ENCODE data around the gene LIMCH1. TPM values are rescaled to one million over a fixed set of nuclear protein-coding genes. Genes with fewer than 3 reads are reported as not detected.

LIMCH1 gene
- total and polyA plus RNA-seq, 2 of the 8 experiments (the other 6 are each of a cell fraction or from before 2014, with no cell fraction given) = 2.7 to 3.0 TPM

GRCh38 chr4:41731569-41732126 lies 193.7 kb downstream of the LIMCH1 start:
- Histone ChIP-seq H3K56ac (replicated peaks; ENCODE audit: insufficient read length, low read depth, low read length) (no peak overlapping the region), H4K8ac (ENCODE audit: extremely low read depth, insufficient read depth, low read length) (no peak overlapping the region), H3K9me3 (ENCODE audit: insufficient read depth in 2 of 2, low read depth in 1 of 2, low read length in 1 of 2) (no peaks in the 10 kb centered on the region), H3K23me2 (ENCODE audit: low read depth, low read length) (no peaks in the 10 kb centered on the region), H2BK15ac (ENCODE audit: low read length) (no peak overlapping the region), H3K14ac (ENCODE audit: insufficient read length) (no peak overlapping the region), H3K27me3 (replicated peaks in 1 of 4; ENCODE audit: control insufficient read depth in 3 of 4, extremely low read depth in 1 of 4, insufficient read depth in 3 of 4, low read length in 3 of 4) (peaks cover 0 to 2% (median 0%) of the 10 kb centered on the region in 4 experiments; a peak in 3 of 7 replicates), H4K91ac (replicated peaks; ENCODE audit: insufficient read length, low read length) (no peak overlapping the region), H3K79me2 (ENCODE audit: control insufficient read depth in 1 of 2, insufficient read depth in 2 of 2, low read length in 2 of 2) (no peaks in the 10 kb centered on the region), H4K20me1 (replicated peaks in 1 of 2; ENCODE audit: control insufficient read depth in 1 of 2, insufficient read depth in 2 of 2, low read length in 2 of 2) (no peaks in the 10 kb centered on the region), H4K5ac (ENCODE audit: insufficient read length, low read depth, low read length) (no peak overlapping the region), H3K4ac (replicated peaks; ENCODE audit: insufficient read length, low read depth, low read length) (no peak overlapping the region), H3K4me3 (ENCODE audit: extremely low read depth in 1 of 4, insufficient read depth in 2 of 4, low read depth in 3 of 4, low read length in 4 of 4) (no peak overlapping the region), H2BK120ac (replicated peaks; ENCODE audit: low read depth, low read length) (no peak overlapping the region), H3K23ac (ENCODE audit: insufficient read length) (no peak overlapping the region), H3K27ac (ENCODE audit: low read depth, low read length) (no peak overlapping the region), H3K9ac (replicated peaks in 1 of 4; ENCODE audit: extremely low read depth in 1 of 4, low read depth in 3 of 4, low read length in 3 of 4) (no peak overlapping the region), H2BK5ac (ENCODE audit: low read depth, low read length) (no peak overlapping the region), H3K4me2 (ENCODE audit: insufficient read depth in 1 of 2, low read depth in 2 of 2, low read length in 2 of 2) (no peak overlapping the region), H2BK12ac (ENCODE audit: low read depth, low read length) (no peak overlapping the region), H3K36me3 (ENCODE audit: control insufficient read depth in 2 of 4, insufficient read depth in 4 of 4, low read length in 3 of 4) (no peaks in the 10 kb centered on the region), H2BK20ac (ENCODE audit: low read length) (no peak overlapping the region), H3K79me1 (ENCODE audit: low read depth, low read length) (no peaks in the 10 kb centered on the region), H2AFZ (ENCODE audit: low read length) (no peak overlapping the region), H3K4me1 (replicated peaks in 1 of 4; ENCODE audit: control insufficient read depth in 3 of 4, insufficient read depth in 4 of 4, low read length in 3 of 4) (no peaks in the 10 kb centered on the region), H3K18ac (ENCODE audit: extremely low read depth, low read length) (no peak overlapping the region), H2AK5ac (ENCODE audit: low read depth, low read length) (no peak overlapping the region)
- FAIRE-seq = no peak
- POLR2A ChIA-PET (ENCODE audit: partially characterized antibody) = interaction anchor here (1.0 kb wide), 1 partner anchor 55 kb away, joined by 4 read pairs; no protein-coding TSS in a partner anchor
- 67% methylated on average over 12 of the region's 12 CpGs; no CpG with 5 or more reads in 1 of the 2 experiments for WGBS, 2 experiments (ENCODE audit: extremely low coverage in 1 of 2, insufficient coverage in 1 of 2, insufficient read length in 1 of 2, insufficient replicate concordance in 2 of 2, low coverage in 1 of 2, low lambda C conversion rate in 2 of 2, missing lambda C conversion rate in 1 of 2)
- DNase-seq (ENCODE audit: low read depth in 1 of 2, low spot score in 2 of 2) = no peak
- CTCF ChIA-PET (ENCODE audit: partially characterized antibody) = interaction anchor here (1.0 to 1.2 kb wide), 3 partner anchors 8 to 113 kb away, joined by 4 read pairs; no protein-coding TSS in a partner anchor
- no peak for TF ChIP-seq KDM5A (IDR thresholded peaks at IDR 0.05; ENCODE audit: low read length)
- TF ChIP-seq GTF2F1 (IDR thresholded peaks at IDR 0.05; ENCODE audit: borderline replicate concordance, low read depth, low read length) = no peak
- no peak for TF ChIP-seq CHD2 (IDR thresholded peaks at IDR 0.05; ENCODE audit: low read length)
- TF ChIP-seq CTCF (IDR thresholded peaks at IDR 0.05; ENCODE audit: control extremely low read depth in 1 of 3, insufficient read depth in 1 of 3, low read depth in 1 of 3, low read length in 3 of 3) = no peak
- no peak for TF ChIP-seq RXRA (IDR thresholded peaks at IDR 0.05; ENCODE audit: insufficient read depth, low read depth, low read length)
- no peak for TF ChIP-seq JUND (IDR thresholded peaks at IDR 0.05; ENCODE audit: low read length)
- no peak for TF ChIP-seq RFX5 (IDR thresholded peaks at IDR 0.05; ENCODE audit: borderline replicate concordance, low read depth, low read length)
- no peak for TF ChIP-seq SIX5 (IDR thresholded peaks at IDR 0.05; ENCODE audit: low read depth, low read length)
- TF ChIP-seq HDAC2 (IDR thresholded peaks at IDR 0.05; ENCODE audit: borderline replicate concordance in 1 of 2, low read depth in 2 of 2, low read length in 2 of 2) = no peak
- no peak for TF ChIP-seq SP4 (IDR thresholded peaks at IDR 0.05; ENCODE audit: low read length)
- TF ChIP-seq SRF (IDR thresholded peaks at IDR 0.05; ENCODE audit: low read depth, low read length) = no peak
